HEK293T (cell line): ENCODE results near the gene MECR.

Experiments
- ARNT ChIP-seq: fragments of 450-650 bp; IDR thresholded peaks from 2 replicates; pipeline ENCODE4 v1.6.1; 2017; ENCODE audit warnings: mild to moderate bottlenecking
- BHLHE40 ChIP-seq: fragments of 450-650 bp; IDR thresholded peaks from 2 replicates; pipeline ENCODE4 v1.6.1; 2016; ENCODE audit warnings: mild to moderate bottlenecking, moderate library complexity, borderline replicate concordance
- CTBP1 ChIP-seq: fragments of 450-650 bp; IDR thresholded peaks from 2 replicates; pipeline ENCODE4 v1.6.1; 2016; ENCODE audit warnings: borderline replicate concordance
- ELF4 ChIP-seq: fragments of 450-650 bp; IDR thresholded peaks from 2 replicates; pipeline ENCODE4 v1.6.1; 2017; ENCODE audit warnings: antibody characterized with exemption
- FOXK2 ChIP-seq: fragments of 450-650 bp; IDR thresholded peaks from 2 replicates; pipeline ENCODE4 v1.6.1; 2016; ENCODE audit warnings: mild to moderate bottlenecking
- FOXM1 ChIP-seq: fragments of 450-650 bp; IDR thresholded peaks from 2 replicates; pipeline ENCODE4 v1.6.1; 2017; ENCODE audit warnings: mild to moderate bottlenecking, borderline replicate concordance
- HDGF ChIP-seq: fragments of 450-650 bp; IDR thresholded peaks from 2 replicates; pipeline ENCODE4 v1.6.1; 2017; ENCODE audit warnings: antibody characterized with exemption, borderline replicate concordance
- L3MBTL2 ChIP-seq: fragments of 450-650 bp; conservative IDR thresholded peaks from 2 replicates; pipeline ENCODE4 v1.6.1; 2016; ENCODE audit warnings: mild to moderate bottlenecking
- NFRKB ChIP-seq: fragments of 450-650 bp; IDR thresholded peaks from 2 replicates; pipeline ENCODE4 v1.6.1; 2016; ENCODE audit warnings: mild to moderate bottlenecking, moderate library complexity
- PKNOX1 ChIP-seq: fragments of 450-650 bp; IDR thresholded peaks from 2 replicates; pipeline ENCODE4 v1.6.1; 2016
- SP1 ChIP-seq: fragments of 450-650 bp; IDR thresholded peaks from 2 replicates; pipeline ENCODE4 v1.6.1; 2017
- SUZ12 ChIP-seq: fragments of 450-650 bp; IDR thresholded peaks from 2 replicates; pipeline ENCODE4 v1.6.1; 2016; ENCODE audit warnings: mild to moderate bottlenecking
- TARDBP ChIP-seq: fragments of 450-650 bp; IDR thresholded peaks from 2 replicates; pipeline ENCODE4 v1.6.1; 2016
- ZNF384 ChIP-seq: fragments of 450-650 bp; IDR thresholded peaks from 2 replicates; pipeline ENCODE4 v1.6.1; 2016

GRCh38 chr1:29270929-29271521 lies 40.3 kb upstream of the MECR start:
- TF ChIP-seq SP1 (no peak), HDGF (no peak), ELF4 (no peak), ZNF384 (no peak), SUZ12 (no peak), ARNT (no peak), TARDBP (no peak), NFRKB (no peak), PKNOX1 (no peak), FOXK2 (no peak), CTBP1 (no peak), BHLHE40 (no peak), FOXM1 (no peak), L3MBTL2 (no peak)
